Ovary (tissue), 9 donors: ENCODE measurements around the gene PITPNC1. TPM values are rescaled to one million over a fixed set of nuclear protein-coding genes. Genes with fewer than 3 reads are reported as not detected.

Source experiments
- DNase-seq, 5 donors: peaks; one replicate each; pipeline ENCODE4 v3.0.0-alpha.2; 2019 to 2020
- H3K27ac ChIP-seq, 2 donors: fragments of 200-600 bp; one replicate each; pipeline versions ENCODE4 v1.5.1 to v1.8.0; 2019 to 2022
- H3K27me3 ChIP-seq: fragments of 200-600 bp; one replicate; pipeline ENCODE4 v1.8.0; 2022
- H3K36me3 ChIP-seq: fragments of 200-600 bp; sonication (generic); one replicate; pipeline ENCODE4 v1.5.1; 2019
- H3K4me1 ChIP-seq: one replicate; pipeline ENCODE4 v1.8.1; 2013; ENCODE audit warnings: mild to moderate bottlenecking, moderate library complexity; ENCODE audit not compliant: insufficient read depth
- H3K4me3 ChIP-seq: fragments of 200-600 bp; sonication (generic); one replicate; pipeline ENCODE4 v1.5.1; 2017
- H3K9me3 ChIP-seq, 2 donors: fragments of 200-600 bp in 1 of 2; sonication (generic) in 1 of 2; one replicate each; pipeline versions ENCODE4 v1.5.1 to v1.8.1; 2013 to 2019; ENCODE audit warnings: mild to moderate bottlenecking in 1 of 2, moderate library complexity in 1 of 2
- CTCF ChIP-seq, 3 donors: fragments of 450-650 bp in 2 of 3; fragments of 200-600 bp in 1 of 3; IDR thresholded peaks; one replicate each; pipeline versions ENCODE4 v1.5.1 to v1.8.0; 2016 to 2022; ENCODE audit warnings: antibody characterized with exemption in 3 of 3, mild to moderate bottlenecking in 1 of 3
- EP300 ChIP-seq: sonication (generic); formaldehyde crosslinking; IDR thresholded peaks from one replicate; pipeline ENCODE4 v1.6.1; 2017; ENCODE audit warnings: antibody characterized with exemption
- POLR2A ChIP-seq: fragments of 450-650 bp; IDR thresholded peaks from one replicate; pipeline ENCODE4 v1.6.1; 2017; ENCODE audit warnings: antibody characterized with exemption, mild to moderate bottlenecking, moderate library complexity
- WGBS, 3 donors: extraction: QIAGEN DNeasy Blood & Tissue Kit in 1 of 3; methylation state at CpG; one replicate each; pipeline versions ENCODE4 v1.1.5 to v1.1.7; 2013 to 2017; 5-methylcytosine and 5-hydroxymethylcytosine counted together
- intact Hi-C, 4 donors: fragments of 100-400 bp; cut with DNase I; formaldehyde crosslinking; loops; one replicate each; pipeline versions ENCODE4 v1.11.0 to v1.15.1; 2022 to 2023
- polyA plus RNA-seq, 2 donors: library from polyadenylated mRNA; stranded (reverse); fragments of 200-250 nt in 1 of 2; fragments of 350-450 nt in 1 of 2; fragmentation: Illumina TruSeq in 1 of 2; extraction: RNeasy Lipid Tissue Mini Kit (QIAGEN cat#74804) in 1 of 2; gene quantifications; one replicate each; pipeline ENCODE4 v1.2.3, GENCODE V29; 2013 to 2014
- total RNA-seq, 7 donors: library from RNA; depleted of rRNA in 2 of 7; stranded (reverse); fragments of >200 nt in 2 of 7; fragmentation: NEBNext Ultra II Directional in 3 of 7; extraction: Animal tissue kit (Norgen Biotek cat#: 25700) in 3 of 7; gene quantifications; one replicate each; pipeline versions ENCODE4 v1.1.0 to v1.2.4, GENCODE V29; 2016 to 2023
- donor health status: DM: no; HTN: no; CAD: no; lungs with moderate emphysema.
- donor health status: DM: no; HTN: no; CAD: no.
- donor health status: Bipolar disorder and iron deficiency.
- donor health status: DM: yes; HTN: yes; CAD: no.
- donor health status: DM: no; HTN: no; CAD: no.
- donor health status: DM: yes; HTN: yes; CAD: no.

Gene PITPNC1
- total and polyA plus RNA-seq, 9 donors, result 14.9 to 40.9 (median 23.8) TPM

GRCh38 chr17:67442787-67443624 is 65.9 kb downstream of the PITPNC1 start:
- DNase-seq, result no peak
- intact Hi-C loops, result no loop called here
- TF ChIP-seq EP300, result no peak
- no peak for TF ChIP-seq CTCF (IDR thresholded peaks at IDR 0.05)
- TF ChIP-seq POLR2A, result no peak

GRCh38 chr17:67443931-67444595 is 67.0 kb downstream of the PITPNC1 start:
- Histone ChIP-seq H3K4me1 (no peaks in the 10 kb centered on the region), H3K36me3 (no peaks in the 10 kb centered on the region), H3K27ac (no peak overlapping the region), H3K4me3 (no peak overlapping the region), H3K9me3 (no peaks in the 10 kb centered on the region), H3K27me3 (no peaks in the 10 kb centered on the region)
- 45 to 69% (median 64%) methylated on average over 6 of the region's 6 CpGs for WGBS, 3 donors
- intact Hi-C loops, result no loop called here
- DNase-seq, result no peak
- TF ChIP-seq POLR2A (no peak), EP300 (no peak), CTCF (IDR thresholded peaks at IDR 0.05) (no peak)

More at GRCh38 chr17:67442787-67443624, 65.9 kb downstream of the PITPNC1 start:
- Histone ChIP-seq H3K9me3 (no peaks in the 10 kb centered on the region), H3K27me3 (no peaks in the 10 kb centered on the region), H3K4me3 (no peak overlapping the region), H3K4me1 (no peaks in the 10 kb centered on the region), H3K27ac (no peak overlapping the region), H3K36me3 (no peaks in the 10 kb centered on the region)
- 46 to 57% (median 57%) methylated on average over 13 of the region's 13 CpGs for WGBS, 3 donors

GRCh38 chr17:67448449-67448848 is 71.4 kb downstream of the PITPNC1 start:
- no peaks in the 10 kb centered on the region for H3K27me3 ChIP-seq
- DNase-seq, result no peak
- no peaks in the 10 kb centered on the region for H3K9me3 ChIP-seq
- H3K4me1 ChIP-seq, result no peaks in the 10 kb centered on the region
- no peaks in the 10 kb centered on the region for H3K36me3 ChIP-seq
- no peak overlapping the region for H3K27ac ChIP-seq
- intact Hi-C loops, result no loop called here
- H3K4me3 ChIP-seq, result no peak overlapping the region
- TF ChIP-seq POLR2A (no peak), EP300 (no peak), CTCF (IDR thresholded peaks at IDR 0.05) (no peak)
- WGBS, 3 donors, result 98 to 99% (median 99%) methylated on average over 7 of the region's 7 CpGs

- TF ChIP-seq CTCF (IDR thresholded peaks at IDR 0.05) (no peak), EP300 (no peak), POLR2A (no peak)
- 45 to 61% (median 55%) methylated on average over 6 of the region's 6 CpGs for WGBS, 3 donors
- no peak overlapping the region for H3K4me3 ChIP-seq
Observed at GRCh38 chr17:67449065-67449464, 72.0 kb downstream of the PITPNC1 start.

More at GRCh38 chr17:67449065-67449464, 72.0 kb downstream of the PITPNC1 start:
- DNase-seq, result no peak
- Histone ChIP-seq H3K36me3 (no peaks in the 10 kb centered on the region), H3K9me3 (no peaks in the 10 kb centered on the region), H3K27me3 (no peaks in the 10 kb centered on the region), H3K27ac (no peak overlapping the region), H3K4me1 (no peaks in the 10 kb centered on the region)
- intact Hi-C loops, result no loop called here
